Activated CD8-positive, alpha-beta memory T cell treated with anti-CD3 and anti-CD28 coated beads for 1 hour (primary cell): ENCODE results near the gene KCNIP4.
"Not testable (repeated sequence)": the region's sequence is repeated elsewhere in the genome, so short reads cannot be mapped to it uniquely, and the experiment has no call there.

Source experiments
- DNase-seq, 2 donors: peaks; one replicate each; pipeline ENCODE4 v3.0.0-alpha.2; 2020; ENCODE audit warnings: low read depth in 1 of 2; ENCODE audit errors: extremely low read depth in 1 of 2

The KCNIP4 gene

DNA sequence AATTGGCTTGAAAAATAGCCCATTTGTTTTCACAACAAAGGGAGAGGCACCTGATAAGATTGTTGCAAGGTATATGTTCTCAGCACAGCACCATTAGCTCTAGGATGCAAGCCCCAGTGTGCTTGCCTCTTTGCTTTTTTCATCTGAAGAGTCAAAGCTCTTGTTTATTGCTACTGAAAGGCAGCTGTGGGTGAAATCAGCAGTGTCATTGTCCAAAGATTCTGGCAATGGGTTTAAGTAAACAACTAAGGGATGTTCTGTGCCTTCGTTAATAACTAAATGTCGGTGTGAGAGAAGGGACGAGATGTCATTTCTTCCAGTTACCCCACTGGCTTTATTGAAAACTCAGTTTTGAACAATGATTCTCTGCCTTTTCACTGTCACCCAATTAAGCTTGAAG is 567.7 kb downstream of the KCNIP4 start:
- DNase-seq = no peak

DNA sequence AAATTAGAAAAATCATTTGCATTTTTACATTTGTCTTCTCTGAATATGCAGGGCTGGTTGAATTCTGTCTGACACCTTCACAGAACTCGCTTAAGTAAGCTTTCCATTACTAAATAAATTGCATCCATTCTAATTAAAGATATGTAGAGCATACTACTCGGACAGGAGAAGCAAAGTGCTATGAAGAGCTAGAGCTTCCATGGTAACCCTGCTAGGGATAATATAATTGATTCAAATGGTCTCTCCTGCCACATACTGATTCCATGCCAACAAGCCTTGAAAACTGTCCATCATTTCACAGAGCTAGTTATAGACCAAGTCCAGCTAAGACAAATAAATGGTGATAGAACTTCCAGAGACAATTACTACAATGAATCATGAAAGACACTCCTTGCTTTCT is 571.5 kb downstream of the KCNIP4 start:
- no peak for DNase-seq

DNA sequence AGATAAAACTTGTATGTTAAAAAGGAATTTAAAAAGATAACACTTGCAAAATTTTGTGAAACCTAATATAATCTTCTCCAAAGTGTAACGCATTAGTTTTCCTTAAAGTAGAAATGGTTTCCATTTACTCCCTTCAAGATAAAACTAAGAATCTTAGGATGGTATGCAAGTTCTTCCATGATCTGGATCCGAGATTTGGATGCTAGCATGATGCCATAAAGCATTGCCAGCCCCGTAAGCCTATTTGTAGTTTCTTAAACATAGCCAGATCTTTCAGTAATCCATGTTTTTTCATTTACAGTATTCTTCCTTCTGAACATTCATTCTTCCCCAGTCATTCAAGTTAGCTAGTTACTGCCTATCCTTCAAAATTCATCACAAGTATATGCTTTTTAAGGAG is 572.4 kb downstream of the KCNIP4 start:
- DNase-seq = no peak

DNA sequence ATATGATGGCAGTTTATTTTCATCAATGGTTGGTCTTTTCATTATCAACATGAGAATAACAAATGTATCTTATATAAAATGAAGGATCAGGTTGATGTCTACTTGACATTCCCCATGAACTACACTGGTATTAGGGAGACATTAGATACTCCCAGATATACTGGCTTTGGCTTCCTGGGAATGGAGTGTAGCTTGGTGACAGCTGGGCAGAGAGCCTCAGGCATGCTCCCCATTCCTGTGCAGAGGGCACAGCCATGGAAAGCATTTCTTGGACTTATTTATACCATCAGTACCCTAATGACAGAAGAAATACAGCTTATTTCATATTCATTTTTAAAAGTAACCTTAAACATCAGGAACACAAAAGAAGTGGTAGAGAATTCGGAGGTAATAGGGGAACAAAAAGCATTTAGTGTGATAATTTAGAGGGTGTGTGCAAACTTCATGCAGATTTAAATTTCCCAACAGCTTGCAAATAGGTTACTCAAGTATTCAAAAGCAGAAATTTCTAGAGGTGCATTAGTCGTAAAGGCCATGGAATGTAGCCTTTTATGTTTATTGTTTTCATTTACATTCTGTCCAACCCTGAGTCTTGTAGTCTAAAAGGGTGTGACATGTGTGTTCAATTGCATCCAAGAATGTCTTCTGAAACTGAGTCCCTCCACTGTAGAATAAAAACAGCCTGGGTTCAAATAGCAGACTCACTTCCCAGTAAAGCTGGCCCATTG is 573.8 kb downstream of the KCNIP4 start:
- no peak for DNase-seq

DNA sequence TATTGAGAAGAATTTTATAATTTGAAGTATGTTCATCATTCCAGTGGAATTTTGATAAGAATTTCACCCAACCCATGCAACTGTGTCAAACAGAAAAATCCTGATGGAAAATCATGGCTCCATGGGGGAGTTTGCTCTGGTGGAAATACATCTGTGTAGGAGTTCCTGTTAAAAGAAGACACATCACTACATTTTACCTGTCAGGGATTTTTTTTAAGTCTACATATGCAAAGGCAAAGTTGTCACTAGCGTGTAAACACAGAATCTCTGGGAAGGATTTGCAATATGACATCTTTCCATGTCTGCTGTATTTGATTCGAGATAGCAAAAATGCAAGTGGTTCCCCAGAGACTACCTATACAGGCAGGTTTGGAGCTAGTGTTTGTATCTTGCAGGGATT is 581.0 kb downstream of the KCNIP4 start:
- DNase-seq = no peak

DNA sequence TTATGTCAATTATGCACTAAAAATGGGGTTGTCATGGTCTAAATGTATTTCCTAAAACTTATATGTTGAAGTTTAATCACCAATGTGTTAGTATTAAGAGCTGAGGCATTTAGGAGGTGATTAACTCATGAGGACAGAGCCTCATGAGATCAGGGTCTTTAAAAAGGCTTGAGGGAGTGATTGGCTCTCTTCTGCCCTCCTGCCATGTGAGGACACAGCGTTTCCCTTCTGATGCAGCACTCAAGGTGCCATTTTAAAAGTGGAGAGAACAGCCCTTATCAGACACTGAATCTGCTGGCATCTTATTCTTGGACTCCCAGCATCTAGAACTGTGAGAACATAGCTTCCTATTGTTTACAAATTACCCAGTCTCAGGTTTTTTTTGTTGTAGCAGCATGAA is 581.7 kb downstream of the KCNIP4 start:
- DNase-seq = no peak

DNA sequence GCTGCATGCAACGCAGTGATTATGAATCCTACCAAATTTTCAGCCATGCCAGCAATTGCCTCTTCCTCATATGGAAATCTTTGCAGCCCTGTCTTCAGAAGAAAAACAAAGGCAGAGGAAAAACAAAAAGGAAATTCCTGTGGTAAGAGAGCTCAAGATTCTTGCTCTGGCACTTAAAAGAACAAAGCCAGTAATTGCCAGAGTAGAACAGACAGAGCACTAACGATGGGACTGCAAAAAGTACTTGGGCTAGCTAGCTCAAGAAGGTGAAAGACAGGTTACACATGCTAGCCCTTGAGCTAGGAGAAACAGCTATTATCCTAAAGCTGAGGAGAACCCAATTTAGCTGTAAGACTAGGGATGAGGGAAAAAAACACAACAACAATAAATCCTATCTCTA is 582.3 kb downstream of the KCNIP4 start:
- no peak for DNase-seq

DNA sequence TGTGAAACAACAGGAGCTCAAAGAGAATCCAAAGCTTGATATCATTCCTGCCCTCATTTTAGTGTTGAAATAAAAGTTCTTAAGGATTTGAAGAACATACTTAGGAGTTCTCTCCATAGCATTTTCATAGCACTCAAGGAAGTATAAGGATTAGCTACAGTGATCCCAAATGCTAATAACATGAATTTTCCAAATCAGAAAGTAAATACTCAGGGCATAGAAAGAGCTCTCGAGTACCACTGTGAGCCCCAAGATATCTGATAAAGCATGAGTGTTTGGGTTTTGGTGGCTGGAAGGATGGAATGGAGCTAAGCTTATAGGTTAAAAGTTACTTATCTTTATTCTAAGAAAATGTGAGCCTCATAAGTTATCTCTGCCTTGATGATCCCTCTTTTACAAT is 584.9 kb downstream of the KCNIP4 start:
- no peak for DNase-seq

DNA sequence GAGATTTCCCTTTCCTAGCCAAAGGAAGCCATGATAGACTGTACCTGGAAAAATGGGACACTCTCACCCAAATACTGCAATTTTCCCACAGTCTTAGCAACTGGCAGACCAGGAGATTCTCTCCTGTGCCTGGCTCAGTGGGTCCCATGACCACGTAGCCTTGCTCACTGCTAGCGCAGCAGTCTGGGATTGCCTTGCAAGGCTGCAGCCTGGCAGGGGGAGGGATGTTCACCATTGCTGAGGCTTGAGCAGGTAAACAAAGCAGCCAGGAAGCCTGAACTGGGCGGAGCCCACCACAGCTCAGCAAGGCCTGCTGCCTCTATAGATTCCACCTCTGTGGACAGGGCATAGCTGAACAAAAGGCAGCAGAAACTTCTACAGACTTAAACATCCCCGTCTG is 596.2 kb downstream of the KCNIP4 start:
- not testable (repeated sequence) for DNase-seq

DNA sequence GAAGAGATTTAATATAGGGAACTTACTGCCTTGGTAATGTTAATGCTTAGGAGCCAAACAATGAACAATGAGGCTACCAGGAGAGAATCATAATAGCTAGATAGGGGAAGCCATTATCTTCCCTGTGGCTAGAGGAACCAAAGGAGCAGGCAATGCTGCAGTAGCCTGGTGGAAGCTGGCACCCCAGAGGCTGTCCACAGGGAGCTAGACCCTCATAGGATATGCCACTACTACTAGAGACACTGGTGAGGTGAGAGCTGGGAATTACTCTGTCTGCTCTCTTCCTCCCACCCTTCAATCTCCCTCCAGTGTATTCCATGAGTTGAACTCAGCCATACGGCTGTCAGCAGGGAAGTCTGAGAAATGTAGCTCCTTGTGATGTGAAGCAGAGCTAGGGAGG is 601.4 kb downstream of the KCNIP4 start:
- DNase-seq = no peak

DNA sequence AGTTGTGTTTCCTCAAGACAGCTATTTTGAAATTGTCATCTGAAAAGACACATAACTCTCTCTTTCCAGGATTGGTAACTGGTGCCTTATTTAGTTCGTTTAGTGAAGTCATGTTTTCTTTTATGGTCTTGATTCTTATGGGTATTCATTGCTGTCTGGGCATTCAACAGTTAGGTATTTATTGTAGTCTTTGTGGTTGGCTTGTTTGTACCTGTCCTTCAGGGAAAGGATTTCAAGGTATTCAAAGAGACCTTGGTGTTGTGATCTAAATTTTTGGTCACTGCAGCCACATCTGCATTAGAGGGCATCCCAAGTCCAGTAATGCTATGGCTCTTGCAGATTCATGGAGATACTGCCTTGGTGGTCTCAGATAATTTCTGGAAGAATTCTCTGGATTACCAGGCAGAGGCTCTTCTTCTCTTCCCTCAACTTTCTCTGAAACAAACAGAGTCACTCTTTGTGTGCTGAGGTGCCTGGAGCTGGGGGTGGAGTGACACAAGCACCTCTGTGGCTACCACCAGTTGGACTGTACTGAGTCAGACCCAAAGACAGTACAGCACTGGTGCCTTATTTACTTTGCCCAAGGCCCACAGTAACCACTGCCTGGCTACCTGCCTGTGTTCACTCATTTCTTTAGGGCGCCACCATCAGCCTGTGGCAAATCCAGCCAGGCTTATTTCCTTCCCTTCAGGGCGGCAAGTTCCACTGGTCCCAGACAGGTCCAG is 620.4 kb downstream of the KCNIP4 start:
- DNase-seq = no peak

DNA sequence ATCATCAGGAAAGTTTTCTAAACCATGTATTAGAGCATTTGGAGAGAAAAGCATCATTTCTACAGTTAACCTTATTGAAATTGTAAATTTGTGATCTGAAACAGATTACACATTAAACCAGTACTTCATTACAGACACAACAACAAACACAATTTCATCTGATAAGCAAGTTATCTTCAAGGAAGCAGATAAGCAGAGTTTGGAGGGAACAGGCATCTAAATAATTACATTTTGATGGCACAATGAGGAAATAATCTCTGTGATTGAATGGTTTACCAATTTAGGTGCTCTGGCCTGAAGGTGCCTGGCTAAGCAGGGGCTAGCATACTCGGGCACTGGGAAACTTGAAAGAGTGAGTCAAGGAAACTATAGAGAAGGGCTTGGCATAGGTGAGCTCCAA is 628.5 kb downstream of the KCNIP4 start:
- DNase-seq = no peak

DNA sequence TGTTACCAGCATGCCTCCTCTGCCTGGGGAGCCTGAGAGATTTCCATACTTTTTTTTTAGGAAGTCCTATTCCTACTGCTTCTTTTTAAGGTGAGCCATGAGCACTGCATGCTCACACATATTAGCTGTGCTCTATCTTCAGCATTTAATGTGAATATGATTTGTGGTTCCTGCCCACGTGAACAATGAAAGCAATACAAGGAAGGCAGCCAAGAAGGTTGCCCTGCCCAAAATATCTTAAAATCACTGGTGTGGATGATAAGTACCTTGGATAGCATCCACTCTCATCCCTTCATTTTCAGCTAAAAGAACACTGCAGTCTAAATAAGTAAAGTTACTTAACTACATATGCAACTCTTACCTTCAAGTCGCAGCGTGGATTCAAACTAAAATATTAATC is 640.9 kb downstream of the KCNIP4 start:
- no peak for DNase-seq

DNA sequence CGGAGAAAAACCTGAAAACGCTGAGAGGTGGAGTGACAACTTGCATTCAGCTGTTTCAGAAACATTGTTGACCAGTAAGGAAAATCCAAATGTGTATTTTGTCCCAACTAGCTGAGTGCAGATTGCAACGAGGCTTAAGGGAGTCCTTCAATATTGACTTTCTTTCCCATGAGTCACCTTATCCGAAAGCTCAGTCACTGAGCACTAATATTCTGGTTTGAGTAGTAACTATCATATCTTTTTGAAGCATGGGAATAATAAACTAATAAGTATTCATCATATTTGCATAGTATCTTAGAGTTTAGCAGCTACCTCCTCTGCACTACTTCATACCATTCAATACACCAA is 644.1 kb downstream of the KCNIP4 start:
- DNase-seq = no peak

DNA sequence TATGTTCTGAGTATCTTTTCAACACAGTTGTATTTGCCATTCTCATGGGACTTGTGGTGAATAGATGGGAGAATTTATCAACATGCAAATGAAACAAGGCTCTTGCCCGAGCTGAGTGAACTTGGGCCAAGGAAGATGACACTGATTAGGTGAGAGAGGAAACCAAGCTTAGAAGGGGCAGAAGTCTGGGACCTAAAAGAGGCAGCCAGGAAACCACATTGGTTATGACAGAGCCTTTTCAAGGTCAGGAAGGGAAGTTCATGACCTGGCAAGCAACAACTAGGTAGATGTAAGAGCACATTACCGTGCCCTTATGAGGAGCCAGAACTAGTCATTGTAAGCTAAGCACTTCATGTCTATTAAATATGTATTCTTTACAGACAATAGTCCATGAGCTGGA is 658.0 kb downstream of the KCNIP4 start:
- DNase-seq = no peak

DNA sequence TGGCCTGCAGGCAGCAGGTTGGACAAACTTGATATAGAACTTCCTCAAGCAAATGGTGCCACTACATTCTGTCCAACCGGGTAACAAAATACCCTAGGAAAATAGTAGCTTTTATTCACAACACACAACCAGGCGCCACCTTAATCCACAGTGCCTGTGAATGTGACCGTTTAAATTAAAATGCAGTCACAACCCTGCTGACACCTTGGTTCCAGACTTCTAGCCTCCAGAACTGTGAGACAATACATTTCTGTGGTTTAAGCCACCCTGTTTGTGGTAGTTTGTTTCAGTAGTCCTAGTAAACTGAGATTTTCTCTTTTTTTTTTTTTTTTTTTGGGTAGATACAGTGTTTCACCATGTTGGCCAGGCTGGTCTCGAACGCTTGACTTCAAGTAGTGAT is 672.5 kb downstream of the KCNIP4 start:
- DNase-seq = no peak

DNA sequence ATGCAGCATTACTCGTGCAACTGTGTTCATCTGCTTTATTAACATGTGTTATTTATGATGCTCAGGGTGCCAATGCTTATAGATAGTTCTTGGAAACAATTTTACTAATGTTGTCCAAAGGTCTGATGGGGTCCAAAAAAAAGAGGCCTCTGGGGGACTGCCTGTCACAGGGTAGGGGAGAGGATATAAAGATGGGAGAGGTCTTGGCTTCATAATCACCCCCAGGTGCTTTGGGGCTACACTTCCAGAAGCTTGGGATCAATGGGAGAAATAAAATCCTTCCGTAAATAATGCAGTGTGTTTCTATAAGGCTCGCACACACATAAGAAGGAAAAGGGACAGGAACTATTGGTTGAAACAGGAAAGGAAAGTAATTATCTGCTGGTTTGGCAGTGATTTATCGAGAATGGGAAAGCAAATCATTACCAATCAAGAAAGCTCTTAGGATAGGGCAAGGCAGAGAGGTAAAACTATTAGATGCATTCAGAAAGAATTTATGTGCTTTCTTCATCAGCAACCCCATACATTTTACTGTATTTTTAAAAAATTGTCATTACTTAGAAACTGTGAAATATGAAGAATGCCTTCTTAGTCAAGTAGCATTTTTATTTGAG is 677.0 kb downstream of the KCNIP4 start:
- DNase-seq = no peak

DNA sequence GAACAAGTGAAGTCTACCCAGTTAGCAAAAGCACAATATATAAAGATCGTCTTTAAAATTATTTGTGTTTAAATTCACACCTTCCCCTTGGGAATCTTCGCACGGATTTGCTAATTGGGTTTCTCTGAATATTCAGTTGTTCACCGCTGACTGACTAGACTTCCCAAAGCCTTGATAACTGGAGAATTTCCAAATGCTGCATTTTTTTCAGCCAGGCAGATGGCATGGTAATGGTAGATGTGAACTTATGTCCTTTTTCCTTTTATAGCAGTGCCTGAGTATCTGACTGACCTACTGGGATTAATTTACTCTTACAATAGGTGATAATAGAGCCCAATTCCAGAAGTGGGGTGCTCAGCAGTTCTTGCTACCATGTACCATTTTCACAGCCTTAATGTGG is 700.2 kb downstream of the KCNIP4 start:
- DNase-seq = no peak

DNA sequence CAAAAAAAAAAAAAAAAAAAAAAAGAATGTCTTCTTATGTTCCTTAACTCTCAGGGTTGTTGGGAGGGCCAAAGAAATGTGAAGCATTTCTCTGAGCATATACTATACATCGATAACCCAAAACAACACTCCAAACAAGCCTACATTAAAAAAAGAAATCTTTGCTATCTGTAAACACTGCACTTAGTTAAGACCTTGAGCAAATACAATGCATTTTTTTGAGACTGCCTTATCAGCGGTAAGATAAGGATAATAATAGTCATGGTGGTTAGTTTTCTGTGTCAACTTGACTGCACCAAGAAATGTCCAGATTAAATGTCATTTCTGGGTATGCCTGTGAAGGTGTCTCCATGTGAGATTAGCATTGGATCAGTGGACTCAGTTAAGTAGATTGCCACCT is 706.4 kb downstream of the KCNIP4 start:
- no peak for DNase-seq

DNA sequence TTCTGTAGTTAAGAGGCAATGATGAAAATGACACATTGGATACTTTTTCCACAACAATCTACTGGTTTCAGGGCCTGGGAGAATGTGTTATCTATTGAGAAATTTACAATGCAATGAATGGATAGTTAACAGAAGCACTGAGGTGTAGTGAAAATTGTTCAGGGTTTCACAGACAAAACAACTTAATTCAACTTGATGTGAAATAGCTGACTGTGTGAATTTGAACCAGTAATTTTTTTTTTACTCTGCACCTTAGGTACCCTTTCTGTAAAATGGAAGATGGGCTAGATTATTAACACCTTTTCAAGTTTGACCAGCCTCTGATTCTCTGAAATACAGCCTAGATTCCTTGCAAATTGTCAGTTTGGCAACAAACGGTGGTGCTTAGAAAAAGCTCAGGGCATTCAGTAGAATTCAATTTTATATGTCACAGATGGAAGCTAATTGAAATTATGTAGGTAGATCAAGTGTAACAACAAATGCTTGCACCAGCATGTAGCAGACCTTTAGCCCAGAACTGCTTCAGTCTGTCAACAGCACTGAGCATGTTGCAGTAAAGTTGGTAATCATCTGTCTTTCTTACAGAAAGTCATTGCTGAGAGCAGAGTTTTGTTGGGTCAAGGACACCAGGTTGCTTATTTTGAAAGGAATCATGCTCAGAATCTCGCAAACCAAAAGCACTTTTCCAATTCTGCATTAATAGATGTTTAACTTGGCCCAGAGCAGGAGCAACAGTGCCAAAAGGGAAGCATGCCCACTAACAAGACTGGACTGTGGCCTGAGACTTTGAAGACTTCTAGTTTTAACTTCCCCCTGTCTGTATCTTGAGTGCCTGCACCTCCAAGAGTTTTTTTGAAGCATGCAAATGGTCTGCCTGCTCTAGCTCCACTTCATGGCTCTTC is 721.7 kb downstream of the KCNIP4 start:
- no peak for DNase-seq

DNA sequence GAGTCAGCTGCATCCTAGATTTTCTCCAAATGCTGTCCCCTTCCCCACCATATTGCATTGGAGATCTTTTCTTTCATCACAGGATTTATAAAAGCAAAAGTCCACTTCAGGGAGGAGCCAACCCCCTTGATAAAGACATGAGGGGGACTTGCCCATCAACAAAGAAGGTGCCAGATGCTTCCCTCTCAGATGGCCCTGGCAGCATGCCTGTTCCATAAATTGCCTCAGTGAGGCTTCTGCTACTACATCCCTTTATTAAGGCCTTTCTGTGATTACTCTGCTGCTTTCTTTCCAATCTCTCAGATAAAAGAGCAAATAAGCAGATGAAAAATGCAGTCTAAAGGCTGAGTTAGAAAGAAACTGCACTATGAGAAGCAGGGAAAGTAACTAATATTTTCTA is 736.7 kb downstream of the KCNIP4 start:
- no peak for DNase-seq
